ENCODE measurements around the gene TMEM259.
A peak's percentile ranks its signal among the peaks of the same experiment; 100 is the strongest.
"Not testable (repeated sequence)": the region's sequence is repeated elsewhere in the genome, so short reads cannot be mapped to it uniquely, and the experiment has no call there.

Gene TMEM259

DNA sequence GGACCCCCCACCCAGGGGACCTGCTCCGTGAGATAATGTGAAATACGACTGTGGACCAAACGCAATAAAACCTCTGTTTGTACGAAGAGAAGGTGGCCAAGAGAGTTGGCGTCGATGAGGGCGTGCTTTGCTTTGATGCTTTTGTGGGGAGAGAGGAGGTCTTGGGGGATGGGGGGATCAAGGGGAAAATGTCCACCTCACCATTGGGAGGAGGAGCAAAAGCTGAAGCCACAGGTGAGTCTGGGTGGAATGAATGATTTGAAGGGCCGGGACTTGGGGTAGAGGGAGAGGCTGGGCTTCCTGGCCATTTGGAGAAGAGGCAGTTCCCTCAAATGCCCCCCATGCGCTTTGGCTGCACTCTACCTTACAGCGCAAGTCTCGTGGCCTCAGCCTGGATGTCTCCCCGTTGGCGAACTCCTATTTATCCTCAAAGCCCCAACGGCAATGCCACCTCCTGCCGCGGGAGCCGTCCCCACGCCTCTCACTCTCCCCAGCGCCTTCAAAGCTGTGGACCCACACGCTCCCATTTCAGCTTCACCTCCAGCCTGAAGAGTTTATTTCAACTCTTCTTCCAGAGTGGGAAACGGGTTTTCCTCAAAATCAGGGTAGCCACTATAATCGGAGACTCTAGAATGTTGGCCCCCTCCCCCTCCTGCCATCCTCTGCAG lies 18.2 kb upstream of the TMEM259 start:
- no peak for DNase-seq

GRCh38 chr19:1037621-1038064 lies 16.7 kb upstream of the TMEM259 start:
- no peak for DNase-seq

DNA sequence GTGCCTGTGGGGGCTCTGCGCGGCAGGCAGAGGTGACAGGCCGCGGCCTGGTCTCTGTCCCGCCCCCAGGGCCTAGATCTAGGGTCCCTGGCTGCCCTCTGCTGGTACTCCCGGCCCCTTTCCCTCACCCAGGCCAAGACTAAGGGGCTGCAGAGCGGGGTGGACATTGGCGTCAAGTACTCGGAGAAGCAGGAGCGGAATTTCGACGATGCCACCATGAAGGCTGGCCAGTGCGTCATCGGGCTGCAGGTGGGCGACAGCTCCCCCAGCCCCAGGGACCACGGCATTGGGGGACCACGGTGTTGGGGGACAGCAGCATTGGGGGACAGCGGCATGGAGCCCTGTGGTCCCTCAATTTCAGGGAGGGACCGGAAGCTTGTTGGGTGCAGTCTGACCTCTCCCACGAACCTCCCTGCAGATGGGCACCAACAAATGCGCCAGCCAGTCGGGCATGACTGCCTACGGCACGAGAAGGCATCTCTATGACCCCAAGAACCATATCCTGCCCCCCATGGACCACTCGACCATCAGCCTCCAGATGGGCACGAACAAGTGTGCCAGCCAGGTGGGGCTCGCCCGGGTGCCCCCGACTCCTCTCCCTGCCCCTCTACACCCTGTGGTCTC lies 15.2 kb upstream of the TMEM259 start:
- no peak for DNase-seq

GRCh38 chr19:1032264-1032867 lies 11.4 kb upstream of the TMEM259 start:
- no peak for DNase-seq

DNA sequence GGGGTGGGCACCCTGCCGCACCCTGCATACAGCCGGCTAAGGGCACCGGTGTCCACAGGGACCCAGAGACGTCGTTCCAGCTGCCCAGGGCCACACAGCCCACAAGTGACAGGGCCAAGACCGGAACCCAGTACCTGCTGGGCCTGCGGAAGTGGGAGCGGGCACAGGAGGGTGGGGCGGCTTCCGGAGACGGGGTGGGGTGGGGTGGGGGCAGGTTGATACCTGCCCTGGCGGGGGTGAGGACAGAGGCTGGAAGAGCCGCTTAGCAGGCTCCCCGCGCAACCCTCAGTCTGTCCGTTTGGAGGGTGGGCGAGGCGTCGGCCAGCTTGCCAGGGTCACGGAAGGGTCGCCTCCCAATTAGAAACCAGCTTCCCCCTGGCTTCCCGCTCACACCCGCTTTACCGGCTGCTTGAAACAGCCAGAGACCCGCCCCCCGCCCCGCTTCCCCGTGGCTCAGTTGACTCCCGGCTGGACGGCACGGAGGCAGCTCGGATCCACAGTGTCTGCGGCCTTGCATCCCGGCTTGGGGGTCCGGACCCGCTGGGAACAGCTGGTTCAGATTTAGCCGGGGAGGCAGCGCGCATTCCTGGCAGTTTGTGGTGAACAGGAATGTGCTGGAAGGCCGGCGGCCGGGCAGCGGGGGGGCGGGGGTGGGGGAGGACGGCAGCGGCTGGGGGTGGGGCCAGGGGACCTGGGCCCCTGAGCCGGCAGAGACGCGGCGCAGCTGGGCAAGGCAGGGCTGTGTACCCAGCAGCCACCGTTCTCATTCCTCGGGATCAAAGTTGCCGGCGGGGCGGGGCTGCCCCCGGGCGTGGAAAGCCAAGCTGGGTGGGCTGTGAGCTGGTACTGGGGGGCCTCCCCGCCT lies 7.4 kb upstream of the TMEM259 start:
- peak; percentile 31 for DNase-seq

- DNase-seq = no peak
Measured at GRCh38 chr19:1027650-1028061, 6.7 kb upstream of the TMEM259 start.

DNA sequence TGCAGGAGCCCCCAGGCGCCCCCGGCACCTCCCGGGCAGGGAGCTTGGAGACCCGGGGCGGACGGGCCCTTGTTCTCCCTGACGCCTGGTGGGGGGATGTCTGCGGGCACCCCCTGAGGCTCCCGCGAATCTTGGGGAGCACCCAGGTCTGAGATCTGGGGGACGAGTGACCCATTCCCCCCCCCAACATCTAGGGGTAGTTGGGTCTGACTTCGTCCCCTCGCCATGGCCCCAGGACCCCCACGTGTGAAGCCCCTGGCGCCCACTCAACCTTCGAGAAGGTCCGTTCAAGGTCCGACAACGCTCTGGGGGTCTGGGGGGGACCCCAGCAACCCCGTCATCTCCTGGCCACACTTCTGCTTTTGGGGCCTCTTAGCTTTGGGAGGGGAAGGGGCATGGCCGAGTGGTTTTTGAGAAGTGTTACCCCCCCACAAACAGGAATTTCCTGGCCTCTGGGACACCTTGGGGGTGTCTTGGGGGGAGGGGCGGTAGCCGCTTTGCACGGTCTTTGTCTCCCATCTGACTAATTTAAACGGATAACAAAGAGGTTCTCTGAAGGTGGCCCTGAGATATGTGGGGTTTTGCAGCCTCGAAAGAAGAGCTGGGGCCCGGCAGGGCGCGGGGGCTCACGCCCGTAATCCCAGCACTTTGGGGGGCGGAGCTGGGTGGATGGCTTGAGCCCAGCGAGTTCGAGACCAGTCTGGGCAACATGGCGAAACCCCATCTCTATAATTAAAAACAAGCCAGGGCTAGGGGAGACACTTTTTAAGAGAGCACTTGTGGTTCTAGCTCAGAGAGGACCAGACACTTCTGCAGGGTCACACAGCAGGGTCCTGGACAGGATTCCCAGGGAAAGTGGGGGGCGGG lies 6.1 kb upstream of the TMEM259 start:
- DNase-seq = no peak

DNA sequence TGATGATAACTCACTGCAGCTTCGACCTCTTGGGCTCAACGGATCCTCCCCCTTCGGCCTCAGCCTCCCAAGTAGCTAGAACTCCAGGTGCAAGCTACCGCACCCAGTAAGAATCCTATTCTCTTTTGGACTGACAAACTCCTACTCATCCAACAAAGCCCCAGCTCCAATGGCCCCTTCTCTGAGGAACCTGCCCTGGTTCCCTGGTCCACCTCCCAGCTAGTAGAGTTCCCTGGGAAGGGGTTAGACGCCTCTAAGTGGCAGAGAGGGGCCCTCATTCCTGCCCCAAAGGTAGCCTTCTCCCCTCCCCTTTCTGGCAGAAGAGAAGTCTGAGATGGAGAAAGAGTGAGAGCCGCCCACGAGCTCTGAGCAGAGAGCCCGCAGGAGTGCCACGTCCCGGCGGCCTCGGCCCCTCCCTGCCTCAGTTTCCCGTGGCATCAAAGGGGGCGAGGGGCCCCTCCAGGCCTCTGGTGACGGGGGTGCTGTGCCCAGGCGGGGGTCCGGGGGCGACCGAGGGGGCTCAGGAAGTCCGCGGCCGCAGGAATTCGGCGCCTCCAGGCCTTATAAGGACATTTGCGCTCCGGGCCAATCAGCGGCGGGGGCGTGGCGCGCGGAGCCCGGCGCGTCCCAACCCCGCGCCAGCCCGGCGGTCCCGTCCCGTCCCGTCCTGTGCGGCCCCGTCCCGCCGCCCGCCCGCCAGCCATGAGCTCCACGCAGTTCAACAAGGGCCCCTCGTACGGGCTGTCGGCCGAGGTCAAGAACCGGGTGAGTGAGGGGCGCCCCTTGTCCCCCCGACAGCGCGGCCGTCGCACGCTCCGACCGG lies 5.2 kb upstream of the TMEM259 start, which contains the start of gene CNN2:
Gene CNN2, plus strand, starts transcription at position 649 of the 823 bp plus-strand sequence. Its CDS starts 54 bp downstream, at position 703.
- no peak for DNase-seq

DNA sequence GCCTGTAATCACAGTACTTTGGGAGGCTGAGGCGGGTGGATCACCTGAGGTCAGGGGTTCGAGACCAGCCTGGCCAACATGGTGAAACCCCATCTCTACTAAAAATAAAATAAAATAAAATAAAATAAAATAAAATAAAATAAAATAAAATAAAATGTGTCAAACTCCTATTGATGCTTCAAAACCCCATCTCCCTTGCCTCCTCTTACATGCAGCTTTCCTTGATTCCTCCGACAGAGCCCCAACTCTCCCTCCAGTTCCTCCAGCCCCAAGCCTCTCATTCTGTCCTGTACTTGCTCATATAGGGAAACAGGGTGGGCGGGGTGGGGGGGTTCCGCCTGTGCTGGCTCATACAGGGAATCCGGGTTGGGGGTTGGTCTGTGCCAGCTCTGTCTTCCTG lies 4.2 kb upstream of the TMEM259 start:
- not testable (repeated sequence) for DNase-seq

GRCh38 chr19:1023883-1024188 lies 2.9 kb upstream of the TMEM259 start:
- not testable (repeated sequence) for DNase-seq

- no peak for DNase-seq
Measured at GRCh38 chr19:1019980-1020867, 699 bp downstream of the TMEM259 start.

DNA sequence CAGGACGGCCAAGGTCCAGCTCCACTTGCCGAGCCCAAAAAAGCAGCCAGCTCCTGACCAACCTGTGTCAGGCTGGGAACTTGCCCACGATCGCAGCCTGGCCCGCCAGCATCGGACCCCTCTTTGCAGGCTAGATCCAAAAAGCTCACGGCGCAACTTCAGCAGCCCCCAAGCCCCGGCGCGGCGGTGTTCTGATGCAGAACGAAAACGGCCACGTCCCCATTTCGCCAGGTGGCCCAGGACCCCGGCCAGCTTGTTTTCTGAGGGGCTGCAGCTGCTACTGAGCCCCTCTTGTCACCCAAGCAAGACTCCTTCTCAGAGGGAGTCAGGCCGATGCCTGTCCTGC lies 1.3 kb downstream of the TMEM259 start:
- DNase-seq = no peak

DNA sequence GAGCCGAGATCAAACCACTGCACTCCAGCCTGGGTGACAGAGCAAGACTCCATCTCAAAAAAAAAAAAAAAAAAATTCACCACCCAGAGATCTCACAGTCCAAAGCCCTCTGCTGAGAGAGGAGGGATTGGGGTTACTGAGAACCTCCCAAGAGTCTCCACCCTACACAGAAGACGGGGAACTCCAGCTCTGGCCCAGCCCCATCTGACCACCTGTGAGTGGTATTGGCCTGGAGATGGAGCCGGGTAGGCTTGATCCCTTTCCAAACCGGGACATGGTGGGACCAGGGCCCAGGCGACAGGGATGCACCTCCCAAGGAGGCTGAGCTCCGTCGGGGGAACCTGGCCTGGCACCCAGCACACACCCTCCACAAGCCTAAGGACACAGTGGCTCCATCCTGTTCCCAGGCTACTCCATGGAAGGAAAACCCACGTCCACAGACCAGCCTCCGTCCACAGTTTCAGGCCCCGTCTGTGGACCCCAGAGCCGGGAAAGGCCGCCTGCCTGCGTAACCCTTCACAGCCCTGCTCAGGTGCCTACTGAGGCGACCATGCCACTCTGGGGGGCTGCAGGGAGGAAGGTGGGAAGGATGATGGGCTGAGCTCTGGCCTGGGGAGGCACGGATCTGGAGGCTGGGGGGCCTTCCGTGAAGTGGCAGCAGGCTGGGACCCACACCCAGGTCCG lies 1.8 kb downstream of the TMEM259 start:
- no peak for DNase-seq

DNA sequence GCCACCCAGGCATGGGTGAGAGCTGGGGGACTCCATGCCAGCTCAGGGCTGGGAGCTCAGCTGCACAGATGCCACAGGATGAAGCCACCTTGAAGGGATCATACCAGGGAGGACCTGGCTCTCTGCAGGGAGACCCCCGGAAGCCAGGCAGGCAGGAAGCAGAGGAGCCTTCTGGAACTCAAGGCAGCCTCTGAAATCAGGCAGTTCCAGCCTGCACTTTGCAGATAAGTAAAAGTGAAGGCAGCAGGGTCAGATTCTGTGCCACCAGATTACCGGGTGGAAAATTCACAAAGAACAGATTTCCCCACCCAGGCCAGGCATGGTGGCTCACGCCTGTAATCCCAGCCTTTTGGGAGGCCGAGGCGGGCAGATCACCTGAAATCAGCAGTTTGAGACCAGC lies 2.5 kb downstream of the TMEM259 start:
- no peak for DNase-seq

DNA sequence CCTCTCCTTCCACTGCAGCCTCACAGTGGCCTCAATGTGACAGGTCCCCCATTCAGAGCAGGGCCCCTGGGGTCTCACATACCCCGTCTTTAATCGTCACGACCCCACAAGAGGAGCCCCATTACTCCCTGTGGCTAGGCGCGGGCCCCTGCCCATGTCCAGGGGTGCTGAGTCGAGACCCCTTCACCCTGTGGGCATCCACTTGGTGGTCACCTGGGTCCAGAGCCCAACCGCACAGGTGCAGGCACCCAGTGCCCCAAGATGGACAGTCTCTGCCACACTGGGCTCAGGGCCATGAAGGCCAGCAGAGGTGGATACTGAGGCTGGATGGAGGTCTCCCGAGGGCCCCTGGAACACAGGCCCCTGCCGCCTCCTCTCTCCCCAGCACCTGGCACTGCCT lies 3.0 kb downstream of the TMEM259 start:
- no peak for DNase-seq

DNA sequence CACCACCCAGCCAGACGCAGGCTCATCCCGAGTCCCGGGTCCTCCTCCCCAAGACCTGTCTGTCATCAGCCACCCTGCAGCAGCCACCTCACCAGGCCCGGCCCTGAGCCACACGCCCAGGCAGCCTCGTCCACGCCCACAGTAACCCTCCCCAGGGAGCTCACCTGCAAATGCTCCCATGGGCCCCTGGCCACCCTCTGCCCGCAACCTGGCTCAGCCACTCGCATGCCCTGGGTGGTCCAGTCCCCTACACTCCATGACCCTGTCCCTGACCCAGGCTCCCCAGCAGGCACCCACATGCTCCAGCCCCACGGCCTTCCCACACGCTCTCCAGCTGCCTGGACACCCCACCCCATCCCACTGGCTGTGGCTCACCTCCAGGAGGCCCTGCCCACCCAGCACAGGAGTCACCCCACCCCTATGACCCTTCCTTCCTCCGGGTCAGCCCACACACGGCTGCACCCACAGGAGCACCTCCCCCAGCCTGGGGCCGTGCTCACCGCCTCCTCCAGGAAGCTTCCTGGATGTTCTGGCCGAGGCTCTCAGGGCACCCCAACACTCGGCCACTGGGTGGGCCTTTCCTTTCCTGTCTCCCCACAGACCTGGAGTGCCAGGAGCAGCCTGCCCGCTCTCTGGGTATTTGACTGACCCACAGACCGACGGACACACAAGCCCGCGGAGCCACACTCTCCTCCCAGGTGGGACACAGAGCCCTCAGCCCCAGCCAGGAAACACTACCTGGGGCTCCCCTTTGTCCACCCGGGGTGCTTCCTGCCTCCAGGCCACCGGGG lies 3.6 kb downstream of the TMEM259 start:
- no peak for DNase-seq

GRCh38 chr19:1016647-1017114 lies 4.2 kb downstream of the TMEM259 start:
- DNase-seq = no peak

DNA sequence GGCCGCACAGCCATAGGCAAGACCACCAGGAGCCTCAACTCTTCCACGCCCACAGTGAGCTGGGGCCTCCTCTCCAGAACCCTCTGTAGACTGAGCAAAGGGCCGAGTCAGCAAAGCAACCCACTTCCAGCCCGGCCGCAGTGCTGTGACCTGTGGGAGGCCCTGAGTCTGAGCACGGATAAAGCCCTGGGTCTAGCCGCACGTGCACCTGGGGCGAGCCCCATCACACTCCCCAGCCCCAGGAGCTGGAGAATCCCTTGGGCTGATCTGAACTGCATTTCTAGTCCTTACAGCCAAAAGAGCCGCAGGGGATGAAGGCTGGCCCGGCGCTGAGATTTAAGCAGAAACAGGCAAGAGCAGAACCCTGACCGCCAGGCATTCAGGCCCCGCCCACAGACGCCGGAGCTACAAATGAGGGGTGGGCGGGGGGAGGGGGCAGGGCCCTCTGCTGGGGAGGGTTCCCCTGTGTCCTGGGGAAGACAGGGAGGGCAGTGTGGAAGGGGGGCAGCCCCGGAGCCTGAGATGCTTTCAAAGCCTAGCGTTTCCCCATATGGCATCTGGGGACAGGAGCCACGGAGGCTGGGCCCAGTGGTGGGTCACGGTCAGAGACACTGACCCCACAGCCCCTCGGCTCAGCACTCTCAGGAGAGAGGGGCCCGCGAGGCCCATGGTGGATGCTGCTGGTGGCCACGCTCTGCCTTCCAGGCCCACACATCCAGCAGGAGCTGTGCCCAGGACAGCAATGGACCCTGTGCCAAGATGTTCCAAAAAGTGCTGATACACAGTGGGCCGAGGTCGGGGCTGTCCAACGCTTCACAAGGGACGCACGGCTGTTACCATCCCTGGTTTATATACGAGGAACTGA lies 4.9 kb downstream of the TMEM259 start:
- DNase-seq = no peak
